ENCODE measurements around the gene PPME1.

PPME1 gene

GRCh38 chr11:74159642-74160041, 11.4 kb upstream of the PPME1 start:
- DNase-seq (ENCODE audit: low read depth): no peak

GRCh38 chr11:74162681-74163467, 8.2 kb upstream of the PPME1 start:
- no peak for DNase-seq (ENCODE audit: low read depth)

- DNase-seq (ENCODE audit: low read depth): no peak
Measured at GRCh38 chr11:74168838-74169237, 2.3 kb upstream of the PPME1 start.

GRCh38 chr11:74169738-74170458, 1.2 kb upstream of the PPME1 start:
- no peak for DNase-seq (ENCODE audit: low read depth)

- no peak for DNase-seq (ENCODE audit: low read depth)
Measured at GRCh38 chr11:74171630-74171968, 510 bp downstream of the PPME1 start.

- no peak for DNase-seq (ENCODE audit: low read depth)
Measured at GRCh38 chr11:74171997-74172396, 908 bp downstream of the PPME1 start.

- no peak for DNase-seq (ENCODE audit: low read depth)
Measured at GRCh38 chr11:74175920-74176319, 4.8 kb downstream of the PPME1 start.

GRCh38 chr11:74179234-74180052, 8.4 kb downstream of the PPME1 start:
- no peak for DNase-seq (ENCODE audit: low read depth)

- DNase-seq (ENCODE audit: low read depth): no peak
Measured at GRCh38 chr11:74182635-74183034, 11.5 kb downstream of the PPME1 start.

- no peak for DNase-seq (ENCODE audit: low read depth)
Measured at GRCh38 chr11:74185285-74185684, 14.2 kb downstream of the PPME1 start.

GRCh38 chr11:74185695-74186094, 14.6 kb downstream of the PPME1 start:
- no peak for DNase-seq (ENCODE audit: low read depth)

- DNase-seq (ENCODE audit: low read depth): no peak
Measured at GRCh38 chr11:74195828-74196227, 24.7 kb downstream of the PPME1 start.

- DNase-seq (ENCODE audit: low read depth): no peak
Measured at GRCh38 chr11:74196781-74197486, 25.8 kb downstream of the PPME1 start.

- DNase-seq (ENCODE audit: low read depth): no peak
Measured at GRCh38 chr11:74203966-74204365, 32.9 kb downstream of the PPME1 start.

GRCh38 chr11:74204701-74205100, 33.6 kb downstream of the PPME1 start:
- no peak for DNase-seq (ENCODE audit: low read depth)

GRCh38 chr11:74205181-74205580, 34.1 kb downstream of the PPME1 start:
- DNase-seq (ENCODE audit: low read depth): no peak

GRCh38 chr11:74206746-74207145, 35.7 kb downstream of the PPME1 start:
- DNase-seq (ENCODE audit: low read depth): no peak

- DNase-seq (ENCODE audit: low read depth): no peak
Measured at GRCh38 chr11:74208507-74208906, 37.4 kb downstream of the PPME1 start.

- no peak for DNase-seq (ENCODE audit: low read depth)
Measured at GRCh38 chr11:74212533-74212932, 41.4 kb downstream of the PPME1 start.

- DNase-seq (ENCODE audit: low read depth): no peak
Measured at GRCh38 chr11:74220376-74220775, 49.3 kb downstream of the PPME1 start.

- DNase-seq (ENCODE audit: low read depth): no peak
Measured at GRCh38 chr11:74221816-74222215, 50.7 kb downstream of the PPME1 start.

GRCh38 chr11:74225565-74225964, 54.5 kb downstream of the PPME1 start:
- no peak for DNase-seq (ENCODE audit: low read depth)

Data from T-helper 22 cell (primary cell).